K562 (cell line): ENCODE results near the gene MLX. TPM values are rescaled to one million over a fixed set of nuclear protein-coding genes. Genes with fewer than 3 reads are reported as not detected.

Experiments
- CBX1 ChIP-seq: sonication (generic); IDR thresholded peaks from 2 replicates; pipeline ENCODE4 v1.6.1; 2016; ENCODE audit warnings: antibody characterized with exemption, low read depth, mild to moderate bottlenecking
- CBX8 ChIP-seq: fragments of 200-600 bp; sonication (generic); IDR thresholded peaks from 2 replicates; pipeline ENCODE4 v1.6.1; 2012; ENCODE audit warnings: borderline replicate concordance, mixed run types, low read depth, mild to moderate bottlenecking, moderate library complexity, mixed read lengths, low read length, control low read depth, inconsistent platforms; ENCODE audit not compliant: poor library complexity, severe bottlenecking; ENCODE audit errors: extremely low read depth
- CCAR2 ChIP-seq: fragments of 200-400 bp; formaldehyde crosslinking; IDR thresholded peaks from 2 replicates; pipeline ENCODE4 v1.6.1; 2017; ENCODE audit warnings: mild to moderate bottlenecking, low read depth, low read length
- CHD4 ChIP-seq: fragments of 200-600 bp; sonication (generic); IDR thresholded peaks from 3 replicates; pipeline ENCODE4 v1.6.1; 2012; ENCODE audit warnings: low read depth, mild to moderate bottlenecking, mixed read lengths, low read length, inconsistent platforms; ENCODE audit not compliant: insufficient read depth, insufficient replicate concordance, poor library complexity, severe bottlenecking
- GATA2 ChIP-seq: sonication (generic); formaldehyde crosslinking; IDR thresholded peaks from 2 replicates; pipeline ENCODE4 v1.4.0; 2020; ENCODE audit warnings: mild to moderate bottlenecking, missing genetic modification reagents
- ILK ChIP-seq: fragments of 450-650 bp; IDR thresholded peaks from 2 replicates; pipeline ENCODE4 v1.6.1; 2016; ENCODE audit warnings: missing genetic modification characterization, low read depth, mild to moderate bottlenecking, missing compliant biosample characterization, moderate library complexity, borderline replicate concordance
- MIER1 ChIP-seq: fragments of 450-650 bp; IDR thresholded peaks from 2 replicates; pipeline ENCODE4 v1.6.1; 2016; ENCODE audit warnings: antibody characterized with exemption, mild to moderate bottlenecking, low read depth
- POLR2AphosphoS5 ChIP-seq: IDR thresholded peaks from 2 replicates; pipeline ENCODE4 v1.6.1; 2011; ENCODE audit warnings: mild to moderate bottlenecking, low read depth, low read length, moderate library complexity; ENCODE audit not compliant: control insufficient read depth, insufficient read depth
- SMAD2 ChIP-seq: fragments of 150-350 bp; IDR thresholded peaks from 2 replicates; pipeline ENCODE4 v1.6.1; 2014; ENCODE audit warnings: low read depth, mild to moderate bottlenecking, low read length
- SMC3 ChIP-seq: conservative IDR thresholded peaks from 2 replicates; pipeline ENCODE4 v1.6.1; 2011; ENCODE audit warnings: low read depth, low read length, improper control_type of control experiment; ENCODE audit not compliant: insufficient read depth
- STAT5A ChIP-seq: IDR thresholded peaks from 2 replicates; pipeline ENCODE4 v1.6.1; 2012; ENCODE audit warnings: low read length, inconsistent platforms, borderline replicate concordance
- TGIF2 ChIP-seq: sonication (generic); formaldehyde crosslinking; IDR thresholded peaks from 2 replicates; pipeline ENCODE4 v1.8.1; 2022; ENCODE audit warnings: mild to moderate bottlenecking, missing genetic modification reagents, moderate library complexity
- XRCC3 ChIP-seq: fragments of 450-650 bp; IDR thresholded peaks from 2 replicates; pipeline ENCODE4 v1.6.1; 2017; ENCODE audit warnings: mild to moderate bottlenecking, moderate library complexity
- ZNF124 ChIP-seq: sonication (generic); formaldehyde crosslinking; IDR thresholded peaks from 2 replicates; pipeline ENCODE4 v1.8.1; 2022; ENCODE audit warnings: missing genetic modification reagents
- ZNF134 ChIP-seq: fragments of 250-450 bp; sonication (Bioruptor Pico); conservative IDR thresholded peaks from 2 replicates; pipeline ENCODE4 v1.4.0; 2020
- ZNF551 ChIP-seq: fragments of 250-450 bp; sonication (Bioruptor Pico); IDR thresholded peaks from 2 replicates; pipeline ENCODE4 v1.5.0; 2021; ENCODE audit warnings: mild to moderate bottlenecking, moderate library complexity
- polyA plus RNA-seq, 8 experiments: library from polyadenylated mRNA; depleted of rRNA in 4 of 8; stranded (reverse) in 5 of 8; unstranded in 3 of 8; fragments of >200 nt; fragmentation: Nextera tagmentation in 2 of 8; fragmentation: Illumina TruSeq in 1 of 8; extraction: Ambion mirVana in 2 of 8; extraction: Trizol in 1 of 8; gene quantifications; 2 replicates each; pipeline versions ENCODE4 v1.2.1 to v1.2.3, GENCODE V29; 2011 to 2014; ENCODE audit warnings: inconsistent platforms in 1 of 8, missing spikeins in 1 of 8
- total RNA-seq, 7 experiments: library from RNA; depleted of rRNA in 6 of 7; stranded (reverse); fragments of >200 nt in 6 of 7; fragmentation: Illumina TruSeq in 2 of 7; extraction: Trizol in 2 of 7; gene quantifications; 2 replicates each; pipeline versions ENCODE4 v1.2.1 to v1.2.3, GENCODE V29; 2011 to 2021; ENCODE audit warnings: low replicate concordance in 1 of 7
- TF ChIP-seq, protein P1 (sequence below): fragments of 250-450 bp; sonication (Bioruptor Pico); IDR thresholded peaks from 2 replicates; pipeline ENCODE4 v1.8.0; 2021; ENCODE audit warnings: borderline replicate concordance, mild to moderate bottlenecking, moderate library complexity; ENCODE audit not compliant: poor library complexity, severe bottlenecking
- TF ChIP-seq, protein P2 (sequence below): fragments of 250-450 bp; sonication (Bioruptor Pico); IDR thresholded peaks from 2 replicates; pipeline ENCODE4 v1.8.0; 2021; ENCODE audit warnings: moderate library complexity, mild to moderate bottlenecking, inconsistent platforms
- TF ChIP-seq, protein P3 (sequence below): fragments of 150-350 bp; conservative IDR thresholded peaks from 2 replicates; pipeline ENCODE4 v1.6.1; 2014; ENCODE audit warnings: low read length
- TF ChIP-seq, protein P4 (sequence below): fragments of 250-450 bp; sonication (Bioruptor Pico); IDR thresholded peaks from 2 replicates; pipeline ENCODE4 v1.8.0; 2022; ENCODE audit warnings: moderate library complexity, mild to moderate bottlenecking, inconsistent platforms

The MLX gene
- total and polyA plus RNA-seq, 9 of the 15 experiments (the other 6 are each of a cell fraction or from before 2014, with no cell fraction given) = 42.9 to 100 (median 58.9) TPM

DNA sequence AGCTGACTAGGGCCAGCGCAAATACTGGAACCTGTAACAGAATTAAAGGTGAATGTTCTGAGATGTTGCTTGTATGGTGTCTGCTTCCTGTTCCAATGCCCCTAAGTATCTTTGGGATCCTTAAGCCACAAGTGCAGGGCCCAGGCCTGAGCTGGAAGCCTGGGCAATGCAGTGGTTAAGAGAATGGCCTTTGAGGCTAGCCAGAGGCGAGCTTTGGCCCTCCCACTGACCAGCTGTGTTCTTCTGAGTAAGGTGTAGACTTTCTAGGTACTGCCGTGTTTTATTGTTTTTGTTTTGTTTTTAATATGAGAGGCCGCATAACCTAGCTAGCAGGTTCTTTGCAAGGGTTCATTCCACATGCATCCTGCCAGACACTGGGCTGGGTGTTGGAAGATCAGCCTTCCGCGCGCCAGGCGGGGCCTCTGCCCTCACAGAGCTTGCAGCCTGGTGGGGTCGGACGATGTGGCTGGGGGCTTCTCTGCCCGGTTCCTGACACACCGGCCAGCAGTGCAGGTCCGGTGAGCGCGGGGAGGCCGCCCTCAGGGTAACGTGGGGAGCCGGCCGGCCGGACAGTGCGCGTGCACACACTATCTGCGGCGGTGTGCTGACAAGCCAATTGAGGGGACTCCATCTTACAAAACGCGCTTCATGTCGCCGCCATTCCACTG lies 551 bp upstream of the MLX start (continued):
- TF ChIP-seq, protein P1, sequence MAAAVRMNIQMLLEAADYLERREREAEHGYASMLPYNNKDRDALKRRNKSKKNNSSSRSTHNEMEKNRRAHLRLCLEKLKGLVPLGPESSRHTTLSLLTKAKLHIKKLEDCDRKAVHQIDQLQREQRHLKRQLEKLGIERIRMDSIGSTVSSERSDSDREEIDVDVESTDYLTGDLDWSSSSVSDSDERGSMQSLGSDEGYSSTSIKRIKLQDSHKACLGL (CRISPR knock-in tag) = no peak
- no peak for TF ChIP-seq XRCC3
- no peak for TF ChIP-seq SMAD2
- TF ChIP-seq, protein P2, sequence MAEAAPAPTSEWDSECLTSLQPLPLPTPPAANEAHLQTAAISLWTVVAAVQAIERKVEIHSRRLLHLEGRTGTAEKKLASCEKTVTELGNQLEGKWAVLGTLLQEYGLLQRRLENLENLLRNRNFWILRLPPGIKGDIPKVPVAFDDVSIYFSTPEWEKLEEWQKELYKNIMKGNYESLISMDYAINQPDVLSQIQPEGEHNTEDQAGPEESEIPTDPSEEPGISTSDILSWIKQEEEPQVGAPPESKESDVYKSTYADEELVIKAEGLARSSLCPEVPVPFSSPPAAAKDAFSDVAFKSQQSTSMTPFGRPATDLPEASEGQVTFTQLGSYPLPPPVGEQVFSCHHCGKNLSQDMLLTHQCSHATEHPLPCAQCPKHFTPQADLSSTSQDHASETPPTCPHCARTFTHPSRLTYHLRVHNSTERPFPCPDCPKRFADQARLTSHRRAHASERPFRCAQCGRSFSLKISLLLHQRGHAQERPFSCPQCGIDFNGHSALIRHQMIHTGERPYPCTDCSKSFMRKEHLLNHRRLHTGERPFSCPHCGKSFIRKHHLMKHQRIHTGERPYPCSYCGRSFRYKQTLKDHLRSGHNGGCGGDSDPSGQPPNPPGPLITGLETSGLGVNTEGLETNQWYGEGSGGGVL (CRISPR knock-in tag) = no peak
- TF ChIP-seq ZNF551 (CRISPR knock-in tag) = no peak
- no peak for TF ChIP-seq CCAR2
- TF ChIP-seq ZNF134 (CRISPR knock-in tag) = no peak
- no peak for TF ChIP-seq POLR2AphosphoS5
- TF ChIP-seq ZNF124 = no peak
- TF ChIP-seq, protein P3, sequence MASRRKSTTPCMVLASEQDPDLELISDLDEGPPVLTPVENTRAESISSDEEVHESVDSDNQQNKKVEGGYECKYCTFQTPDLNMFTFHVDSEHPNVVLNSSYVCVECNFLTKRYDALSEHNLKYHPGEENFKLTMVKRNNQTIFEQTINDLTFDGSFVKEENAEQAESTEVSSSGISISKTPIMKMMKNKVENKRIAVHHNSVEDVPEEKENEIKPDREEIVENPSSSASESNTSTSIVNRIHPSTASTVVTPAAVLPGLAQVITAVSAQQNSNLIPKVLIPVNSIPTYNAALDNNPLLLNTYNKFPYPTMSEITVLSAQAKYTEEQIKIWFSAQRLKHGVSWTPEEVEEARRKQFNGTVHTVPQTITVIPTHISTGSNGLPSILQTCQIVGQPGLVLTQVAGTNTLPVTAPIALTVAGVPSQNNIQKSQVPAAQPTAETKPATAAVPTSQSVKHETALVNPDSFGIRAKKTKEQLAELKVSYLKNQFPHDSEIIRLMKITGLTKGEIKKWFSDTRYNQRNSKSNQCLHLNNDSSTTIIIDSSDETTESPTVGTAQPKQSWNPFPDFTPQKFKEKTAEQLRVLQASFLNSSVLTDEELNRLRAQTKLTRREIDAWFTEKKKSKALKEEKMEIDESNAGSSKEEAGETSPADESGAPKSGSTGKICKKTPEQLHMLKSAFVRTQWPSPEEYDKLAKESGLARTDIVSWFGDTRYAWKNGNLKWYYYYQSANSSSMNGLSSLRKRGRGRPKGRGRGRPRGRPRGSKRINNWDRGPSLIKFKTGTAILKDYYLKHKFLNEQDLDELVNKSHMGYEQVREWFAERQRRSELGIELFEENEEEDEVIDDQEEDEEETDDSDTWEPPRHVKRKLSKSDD = no peak; the same call in 1 of the 2 replicates
- peak; percentile 65; the same call in 1 of the 2 replicates for TF ChIP-seq MIER1
- TF ChIP-seq ILK (tag) = no peak
- TF ChIP-seq TGIF2 (CRISPR knock-in tag) = no peak
- TF ChIP-seq, protein P4, sequence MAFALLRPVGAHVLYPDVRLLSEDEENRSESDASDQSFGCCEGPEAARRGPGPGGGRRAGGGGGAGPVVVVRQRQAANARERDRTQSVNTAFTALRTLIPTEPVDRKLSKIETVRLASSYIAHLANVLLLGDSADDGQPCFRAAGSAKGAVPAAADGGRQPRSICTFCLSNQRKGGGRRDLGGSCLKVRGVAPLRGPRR = no peak
- no peak for TF ChIP-seq GATA2 (CRISPR knock-in tag)
- no peak for TF ChIP-seq STAT5A
- TF ChIP-seq CHD4 = no peak
- no peak for TF ChIP-seq CBX1
- no peak for TF ChIP-seq CBX8
- TF ChIP-seq SMC3 = no peak
